Fibroblast of skin of right biceps (primary cell): Measurements from ENCODE around the gene FCRLB.
"Not testable (repeated sequence)": the region's sequence is repeated elsewhere in the genome, so short reads cannot be mapped to it uniquely, and the experiment has no call there.

ENCODE experiments used
- DNase-seq: peaks from one replicate; pipeline ENCODE4 v3.0.0-alpha.2; 2013

The FCRLB gene, protein sequence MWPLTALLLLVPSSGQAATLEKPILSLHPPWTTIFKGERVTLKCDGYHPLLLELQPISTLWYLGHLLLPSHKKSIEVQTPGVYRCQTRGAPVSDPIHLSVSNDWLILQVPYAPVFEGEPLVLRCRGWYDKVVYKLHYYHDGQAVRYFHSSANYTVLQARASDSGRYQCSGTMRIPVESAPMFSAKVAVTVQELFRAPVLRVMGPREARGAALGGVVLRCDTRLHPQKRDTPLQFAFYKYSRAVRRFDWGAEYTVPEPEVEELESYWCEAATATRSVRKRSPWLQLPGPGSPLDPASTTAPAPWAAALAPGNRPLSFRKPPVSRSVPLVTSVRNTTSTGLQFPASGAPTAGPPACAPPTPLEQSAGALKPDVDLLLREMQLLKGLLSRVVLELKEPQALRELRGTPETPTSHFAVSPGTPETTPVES

DNA sequence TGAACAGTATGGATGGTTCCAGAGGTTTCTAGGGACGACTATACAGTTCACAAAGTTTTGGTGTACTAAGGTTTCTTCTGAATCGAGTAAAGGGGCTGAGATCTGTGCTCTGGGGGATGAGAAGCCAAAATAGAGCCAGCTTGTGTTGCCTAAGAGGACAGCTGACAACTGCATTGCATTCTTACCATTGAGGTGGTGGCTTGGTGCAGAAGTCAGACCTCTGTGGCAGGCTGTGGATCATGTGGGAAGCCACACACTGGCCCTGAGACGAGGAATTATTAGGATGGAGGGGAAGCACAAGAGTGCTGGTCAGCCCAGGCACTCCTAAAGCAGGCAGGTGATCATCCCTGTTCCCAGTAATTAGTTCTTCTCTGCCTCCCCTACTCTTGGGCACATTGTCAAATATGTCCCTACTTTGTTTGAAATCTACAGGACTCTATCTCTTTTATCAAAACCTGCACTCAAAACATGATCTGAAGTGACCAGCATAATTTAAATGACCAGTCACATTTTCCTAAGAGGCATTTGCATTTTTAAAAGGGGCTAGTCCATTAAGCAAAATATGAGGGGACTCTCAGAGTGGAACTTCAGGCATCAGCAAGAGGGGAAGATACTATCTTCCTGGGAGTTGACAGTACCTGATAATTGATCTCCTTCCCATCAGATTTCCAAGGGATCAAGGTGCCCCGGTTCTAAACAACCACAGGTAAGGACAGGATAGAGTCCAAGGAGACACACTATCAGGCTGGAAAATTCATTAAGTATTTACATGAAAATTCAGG, at the start of gene FCRLB:
FCRLB (plus strand) TSS at position 589 of the 782 bp plus-strand sequence. CDS start 1,129 bp downstream, outside the sequence.
- DNase-seq, result no peak

DNA sequence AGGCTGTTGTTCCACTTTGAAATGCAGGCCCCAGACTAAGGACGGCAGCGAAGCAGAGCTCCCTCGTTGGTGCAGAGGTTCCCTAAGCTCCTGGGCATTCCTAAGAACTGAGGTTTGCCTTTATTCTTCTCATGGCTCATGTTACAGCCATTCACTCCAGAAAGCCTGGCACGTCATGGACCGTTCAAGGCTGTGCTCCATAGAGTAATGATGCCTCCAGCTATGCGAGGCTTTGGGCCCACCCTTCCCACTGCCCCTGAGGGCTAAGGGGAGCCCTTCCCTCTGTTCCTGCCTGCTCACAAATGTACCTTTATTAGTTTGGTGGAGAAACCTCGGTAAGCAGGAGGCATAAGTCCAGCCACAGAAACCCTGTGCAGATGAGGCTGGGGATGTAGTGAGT, 47.9 kb upstream of the FCRLB start:
- DNase-seq, result peak; percentile 22

DNA sequence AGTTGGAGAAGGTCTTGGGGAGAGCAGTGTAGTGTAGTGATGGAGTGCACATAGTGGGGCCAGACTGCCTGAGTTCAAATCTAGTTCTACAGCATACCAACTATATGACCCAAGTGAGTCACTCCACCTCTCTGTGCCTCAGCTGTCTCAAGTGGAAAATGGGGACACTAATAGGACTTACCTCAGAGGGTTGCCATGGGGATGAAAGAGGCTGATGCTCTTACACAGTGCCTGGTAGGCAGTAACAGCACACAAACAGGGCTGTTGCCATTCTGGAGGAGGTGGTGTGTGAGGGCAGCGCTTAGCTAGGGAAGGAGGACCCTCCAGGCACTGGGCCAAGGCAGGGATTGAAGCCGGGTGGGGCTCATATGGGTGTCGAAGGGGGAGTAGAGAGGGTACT, 46.9 kb upstream of the FCRLB start:
- DNase-seq, result not testable (repeated sequence)

DNA sequence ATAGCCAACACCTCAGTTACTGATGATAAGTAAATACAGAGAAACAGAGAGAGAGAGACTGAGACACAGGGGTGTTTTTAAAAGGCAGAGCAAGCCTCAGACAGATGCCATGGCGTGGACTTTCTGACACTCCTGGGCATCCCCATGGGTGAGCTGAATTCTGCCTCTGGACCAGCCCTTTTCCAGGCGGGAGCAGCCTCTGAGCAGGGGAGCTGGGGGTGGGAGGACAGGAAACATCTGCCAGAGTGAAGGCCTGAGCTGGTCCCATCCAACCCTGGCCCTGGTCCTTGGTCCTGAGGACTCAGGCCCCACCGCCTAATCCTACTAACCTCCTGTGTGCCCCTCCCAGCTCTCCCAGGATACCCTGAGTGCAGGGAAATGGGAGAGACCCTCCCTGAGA, 46.4 kb upstream of the FCRLB start:
- not testable (repeated sequence) for DNase-seq

DNA sequence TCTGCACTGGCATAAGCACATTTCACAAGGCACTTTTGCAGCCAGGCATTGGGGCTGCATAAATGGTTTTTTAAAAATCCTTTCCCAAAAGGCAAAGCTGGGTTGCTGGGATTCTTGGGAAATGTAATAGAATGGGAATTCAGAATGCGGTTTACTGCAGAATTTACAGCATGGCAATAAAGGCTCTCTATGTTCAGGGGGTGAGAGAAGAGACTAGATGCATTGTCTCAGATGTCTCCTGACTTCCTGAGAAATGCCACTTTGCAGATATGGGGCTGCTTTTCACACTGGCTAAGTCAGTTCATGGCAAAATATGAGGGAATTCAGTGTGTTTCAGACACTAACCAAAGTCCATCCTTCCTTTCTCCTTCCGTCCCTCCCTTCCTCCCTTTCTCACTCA, 44.9 kb upstream of the FCRLB start:
- DNase-seq, result no peak

DNA sequence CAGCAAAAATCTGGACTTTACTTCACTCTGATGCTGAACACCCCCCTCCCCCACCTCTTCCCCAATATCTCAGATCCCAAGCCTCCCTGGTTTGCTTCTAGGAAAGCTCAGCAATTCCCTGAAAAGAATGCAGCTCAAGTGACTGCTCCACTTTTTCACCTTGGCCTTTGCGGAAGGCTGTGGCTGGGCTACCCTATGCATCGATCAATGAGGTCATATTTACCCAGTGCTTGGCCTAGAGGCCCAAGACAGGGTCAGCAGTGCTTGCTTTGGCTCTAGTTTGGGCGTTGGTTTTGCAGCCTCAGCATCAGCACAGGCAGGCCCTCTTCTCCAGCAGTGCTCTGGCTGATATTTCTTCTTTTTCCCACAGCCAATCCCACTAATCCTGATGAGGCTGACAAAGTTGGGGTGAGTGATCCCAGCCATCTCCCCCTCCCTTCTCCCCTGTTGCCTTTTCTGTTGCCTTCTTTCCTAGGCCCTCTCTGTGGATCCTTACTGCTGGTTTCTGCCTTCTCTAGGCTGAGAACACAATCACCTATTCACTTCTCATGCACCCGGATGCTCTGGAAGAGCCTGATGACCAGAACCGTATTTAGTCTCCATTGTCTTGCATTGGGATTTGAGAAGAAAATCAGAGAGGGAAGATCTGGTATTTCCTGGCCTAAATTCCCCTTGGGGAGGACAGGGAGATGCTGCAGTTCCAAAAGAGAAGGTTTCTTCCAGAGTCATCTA, 44.2 kb upstream of the FCRLB start:
- no peak for DNase-seq

DNA sequence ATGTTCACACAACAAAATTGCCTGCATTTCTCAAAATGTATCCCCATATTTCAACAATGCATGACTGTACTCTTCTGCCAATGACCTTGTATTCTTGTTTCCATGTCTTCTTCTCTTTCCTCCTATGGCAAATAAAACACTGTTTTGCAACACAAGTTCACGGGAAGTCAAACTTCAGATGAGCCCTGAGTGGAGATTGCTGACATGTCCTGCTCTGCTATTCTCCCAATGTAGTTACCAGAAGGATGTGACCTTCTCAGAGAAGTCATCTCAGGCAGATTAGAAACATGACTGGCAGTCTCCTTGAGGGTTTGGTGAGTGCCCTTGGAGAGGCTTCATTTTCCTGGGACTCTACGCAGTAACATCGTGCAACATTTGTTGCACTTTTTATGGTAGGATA, 42.8 kb upstream of the FCRLB start:
- DNase-seq, result no peak

DNA sequence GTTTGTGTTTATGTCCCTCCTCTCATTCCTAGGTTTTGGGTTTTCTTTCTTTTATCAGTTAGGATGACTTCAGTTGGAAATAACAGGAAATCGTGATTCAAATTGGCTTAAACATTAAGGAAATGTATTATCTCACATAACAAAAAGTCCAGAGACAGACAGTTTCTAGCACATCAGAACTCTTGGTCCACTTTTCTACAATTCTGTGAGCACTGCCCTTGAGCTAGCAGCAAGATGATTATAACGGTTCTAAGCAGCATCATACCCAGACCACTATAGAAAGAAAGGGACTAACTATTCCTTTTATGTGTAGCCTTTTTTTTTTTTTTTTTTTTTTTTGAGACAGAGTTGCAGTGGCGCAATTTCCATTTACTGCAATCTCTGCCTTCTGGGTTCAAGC, 39.5 kb upstream of the FCRLB start:
- DNase-seq, result no peak

DNA sequence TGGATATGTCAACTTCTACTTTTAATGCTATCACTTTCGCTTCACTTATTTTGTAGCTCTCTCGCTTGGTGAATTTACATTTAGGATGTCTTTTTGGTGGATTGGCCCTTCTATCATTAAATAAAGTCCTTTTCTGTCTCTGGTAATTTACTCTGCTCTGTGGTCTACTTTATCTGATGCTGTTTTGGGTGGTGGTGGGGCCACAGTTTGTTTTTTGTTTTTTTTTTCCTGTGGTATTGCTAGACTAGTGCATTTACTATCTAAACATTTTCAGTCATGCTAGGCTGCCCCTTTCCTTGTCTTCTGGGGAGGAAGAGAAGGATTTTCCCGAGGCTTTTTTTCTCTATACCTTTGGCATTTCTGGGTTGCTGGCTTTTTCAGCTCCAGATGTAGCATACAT, 32.4 kb upstream of the FCRLB start:
- no peak for DNase-seq

DNA sequence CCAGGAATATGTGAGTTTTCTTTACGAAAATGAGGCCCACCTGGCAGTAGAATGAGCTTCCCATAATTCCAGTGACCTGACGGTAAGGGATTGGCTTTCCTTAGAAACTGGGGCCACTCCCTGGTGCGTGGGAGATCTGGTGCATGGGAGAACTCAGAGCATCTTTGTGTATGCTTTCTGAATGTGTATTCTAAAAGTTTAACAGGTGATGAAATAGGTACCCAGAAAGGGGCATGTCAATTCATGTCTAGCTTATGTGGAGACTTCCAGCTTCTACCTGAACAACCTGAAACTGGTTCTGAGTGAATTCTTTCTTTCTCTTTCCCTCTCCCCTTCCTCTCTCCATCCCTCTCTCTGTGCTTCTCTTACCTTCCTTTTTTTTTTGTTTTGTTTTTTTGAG, 29.5 kb upstream of the FCRLB start:
- no peak for DNase-seq

DNA sequence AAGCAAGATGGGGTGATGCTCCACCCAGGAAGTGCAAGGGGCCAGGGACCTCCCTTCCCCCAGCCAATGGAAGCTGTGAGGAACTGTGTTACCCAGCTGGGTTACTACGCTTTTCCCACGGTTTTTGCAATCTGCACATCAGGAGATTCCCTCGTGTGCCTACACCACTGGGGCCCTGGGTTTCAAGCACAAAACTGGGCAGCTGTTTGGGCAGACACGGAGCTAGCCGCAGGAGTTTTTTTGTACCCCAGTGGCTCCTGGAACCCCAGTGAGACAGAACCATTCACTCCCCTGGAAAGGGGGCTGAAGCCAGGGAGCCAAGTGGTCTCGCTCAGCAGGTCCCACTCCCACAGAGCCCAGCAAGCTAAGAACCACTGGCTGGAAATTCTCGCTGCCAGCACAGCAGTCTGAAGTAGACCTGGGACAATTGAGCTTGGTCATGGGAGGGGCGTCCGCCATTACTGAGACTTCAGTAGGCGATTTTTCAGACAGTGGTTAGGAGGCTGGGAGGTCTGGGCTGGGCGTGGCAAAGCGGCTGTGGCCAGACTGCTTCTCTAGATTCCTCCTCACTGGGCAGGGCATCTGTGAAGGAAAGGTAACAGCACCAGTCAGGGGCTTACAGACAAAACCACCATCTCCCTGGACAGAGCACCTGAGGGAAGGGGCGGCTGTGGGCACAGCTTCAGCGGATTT, 28.2 kb upstream of the FCRLB start:
- not testable (repeated sequence) for DNase-seq

DNA sequence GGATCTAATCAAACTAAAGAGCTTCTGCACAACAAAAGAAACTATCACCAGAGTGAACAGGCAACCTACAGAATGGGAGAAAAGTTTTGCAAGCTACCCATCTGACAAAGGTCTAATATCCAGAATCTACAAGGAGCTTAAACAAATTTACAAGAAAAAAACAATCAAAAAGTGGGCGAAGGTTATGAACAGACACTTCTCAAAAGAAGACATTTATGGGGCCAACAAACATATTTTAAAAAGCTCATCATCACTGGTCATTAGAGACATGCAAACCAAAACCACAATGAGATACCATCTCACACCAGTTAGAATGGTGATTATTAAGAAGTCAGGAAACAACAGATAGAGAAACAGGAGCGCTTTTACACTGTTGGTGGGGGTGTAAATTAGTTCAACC, 23.0 kb upstream of the FCRLB start:
- not testable (repeated sequence) for DNase-seq

DNA sequence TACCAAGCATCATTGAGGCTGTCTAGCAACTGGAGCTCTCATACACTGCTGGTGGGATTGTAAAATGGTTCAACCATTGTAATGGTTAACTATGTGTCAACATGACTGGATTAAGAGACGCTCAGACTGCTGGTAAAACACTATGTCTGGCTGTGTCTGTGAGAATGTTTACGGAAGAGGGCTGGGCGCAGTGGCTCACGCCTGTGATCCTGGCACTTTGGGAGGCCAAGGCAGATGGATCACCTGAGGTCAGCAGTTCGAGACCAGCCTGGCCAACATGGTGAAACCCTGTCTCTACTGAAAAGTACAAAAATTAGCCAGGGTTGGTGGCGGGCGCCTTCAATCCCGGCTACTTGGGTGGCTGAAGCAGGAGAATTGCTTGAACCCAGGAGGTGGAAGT, 19.1 kb upstream of the FCRLB start:
- no peak for DNase-seq

DNA sequence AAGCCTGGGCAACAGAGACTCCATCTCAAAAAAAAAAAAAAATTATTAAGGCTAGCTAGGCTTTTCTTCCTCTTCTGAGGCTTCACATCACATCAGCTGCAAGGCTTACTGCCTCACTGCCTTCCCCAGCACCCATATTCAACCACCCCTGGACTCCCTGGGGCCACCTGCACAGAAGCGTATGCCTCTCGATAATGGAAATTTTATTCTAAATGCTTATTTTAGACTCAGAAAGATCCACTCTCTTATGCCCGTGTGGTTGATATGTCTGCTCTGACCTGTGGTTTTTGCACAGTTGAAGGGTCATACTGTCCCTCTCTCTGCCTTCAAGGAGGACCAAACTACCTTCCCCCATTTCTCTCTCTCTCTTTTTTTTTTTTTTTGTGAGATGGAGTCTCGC, 15.8 kb upstream of the FCRLB start:
- DNase-seq, result no peak

DNA sequence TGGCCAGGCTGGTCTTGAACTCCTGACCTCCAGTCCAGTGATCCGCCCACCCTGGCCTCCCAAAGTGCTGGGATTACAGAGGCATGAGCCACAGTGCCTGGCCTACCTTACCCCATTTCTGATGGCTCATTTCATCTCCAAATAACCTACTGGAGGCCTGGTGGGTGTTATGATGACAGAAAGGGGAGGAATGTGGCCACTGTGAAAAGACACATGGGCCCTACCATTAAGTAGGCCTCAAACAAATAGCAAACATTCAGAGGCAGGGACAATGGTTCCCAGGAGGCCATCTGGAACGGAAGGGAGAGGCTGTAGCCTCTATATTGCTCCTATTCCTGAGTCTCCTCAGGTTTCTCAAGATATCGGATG, 15.2 kb upstream of the FCRLB start:
- peak; percentile 93 for DNase-seq

DNA sequence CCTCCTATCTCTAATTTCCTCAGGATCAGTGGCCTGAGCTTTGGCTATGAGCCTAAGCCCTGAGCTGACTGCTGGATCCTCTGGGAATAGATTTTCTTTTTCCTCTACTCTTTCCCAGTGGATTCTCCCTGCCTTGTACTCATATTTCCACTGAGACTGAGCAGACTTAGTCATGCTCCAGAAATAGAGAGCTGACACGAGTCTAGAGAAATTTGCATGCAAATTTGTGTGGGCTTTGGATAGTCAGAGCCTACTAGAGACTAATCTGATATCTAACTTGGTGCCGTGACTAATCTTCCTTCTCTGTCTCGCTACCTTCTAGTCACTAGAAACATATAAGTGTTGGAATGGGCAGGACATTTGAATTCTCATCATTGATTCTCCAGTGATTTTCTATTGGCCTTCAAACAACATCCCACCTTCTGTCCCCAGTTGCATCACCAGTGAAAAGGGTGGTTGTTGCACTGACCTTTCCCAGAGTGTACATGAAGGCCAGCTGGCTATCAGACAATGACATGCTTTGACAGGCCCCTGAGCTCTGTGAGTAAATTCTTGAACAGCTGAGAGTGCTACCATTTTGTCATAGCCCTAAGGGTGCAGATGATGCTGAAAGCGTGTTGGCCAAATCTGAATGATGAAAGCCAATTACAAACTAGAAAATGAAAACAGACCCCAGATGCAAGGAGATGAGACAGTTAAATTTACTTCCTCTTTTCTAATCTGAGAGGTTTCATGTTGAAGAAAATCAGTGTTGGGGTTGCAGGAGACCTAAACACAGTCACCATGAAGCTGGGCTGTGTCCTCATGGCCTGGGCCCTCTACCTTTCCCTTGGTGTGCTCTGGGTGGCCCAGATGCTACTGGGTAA, 14.6 kb upstream of the FCRLB start, which contains the start of gene FCRLA:
FCRLA (plus strand) TSS at position 748 of the 866 bp plus-strand sequence; CDS start at position 784, 36 bp downstream.
- DNase-seq, result peak; percentile 99

DNA sequence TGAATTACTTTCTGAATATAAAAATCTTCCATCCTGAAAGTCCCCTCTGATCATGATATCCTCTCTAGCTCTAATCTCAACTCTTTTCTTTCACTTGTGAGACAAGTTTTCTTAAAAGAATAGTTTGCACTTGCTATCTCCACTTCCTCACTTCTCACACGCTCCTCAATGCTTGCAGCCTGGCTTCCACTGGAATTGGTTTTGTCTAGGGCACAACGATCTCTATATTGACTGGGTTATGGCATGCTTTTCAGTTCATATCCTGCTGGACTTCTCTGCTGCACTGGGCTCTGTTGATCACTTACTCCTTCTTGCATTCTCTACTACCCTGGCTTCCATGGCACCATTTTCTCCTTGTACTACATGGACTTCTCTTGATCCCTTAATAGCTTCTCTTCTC, 13.8 kb upstream of the FCRLB start:
- DNase-seq, result no peak

DNA sequence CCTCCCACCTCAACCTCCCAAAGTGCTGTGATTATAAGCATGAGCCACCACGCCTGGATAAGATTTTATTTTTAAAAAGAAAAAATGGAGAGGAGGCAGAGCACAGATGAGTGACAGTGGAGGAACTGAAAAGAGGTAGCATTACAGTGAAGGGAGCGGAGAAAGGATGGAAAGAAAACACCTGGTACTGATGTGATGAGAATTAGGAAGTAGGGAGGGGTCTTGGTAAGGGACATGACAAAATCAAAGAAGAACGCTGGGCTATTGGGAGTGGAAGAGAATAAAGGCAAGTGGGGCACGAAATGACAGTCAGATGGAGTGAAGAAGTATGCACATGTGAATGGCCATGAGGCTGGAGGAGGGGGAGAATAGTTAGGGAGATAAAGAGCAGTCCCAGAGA, 12.0 kb upstream of the FCRLB start:
- DNase-seq, result no peak

DNA sequence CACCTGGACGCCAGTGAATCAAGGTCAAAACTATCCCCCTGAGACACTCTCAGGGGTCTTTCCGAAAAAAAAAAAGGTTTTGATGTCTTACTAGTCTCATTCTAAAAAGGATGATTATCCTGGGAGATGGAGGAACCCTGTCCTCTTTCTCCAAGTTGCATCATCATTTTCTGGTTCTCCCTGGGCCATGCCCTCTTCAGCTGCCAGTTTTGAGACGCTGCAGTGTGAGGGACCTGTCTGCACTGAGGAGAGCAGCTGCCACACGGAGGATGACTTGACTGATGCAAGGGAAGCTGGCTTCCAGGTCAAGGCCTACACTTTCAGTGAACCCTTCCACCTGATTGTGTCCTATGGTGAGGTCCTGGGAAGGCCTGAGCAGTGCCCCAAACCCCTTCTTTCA, 10.8 kb upstream of the FCRLB start:
- DNase-seq, result peak; percentile 28

DNA sequence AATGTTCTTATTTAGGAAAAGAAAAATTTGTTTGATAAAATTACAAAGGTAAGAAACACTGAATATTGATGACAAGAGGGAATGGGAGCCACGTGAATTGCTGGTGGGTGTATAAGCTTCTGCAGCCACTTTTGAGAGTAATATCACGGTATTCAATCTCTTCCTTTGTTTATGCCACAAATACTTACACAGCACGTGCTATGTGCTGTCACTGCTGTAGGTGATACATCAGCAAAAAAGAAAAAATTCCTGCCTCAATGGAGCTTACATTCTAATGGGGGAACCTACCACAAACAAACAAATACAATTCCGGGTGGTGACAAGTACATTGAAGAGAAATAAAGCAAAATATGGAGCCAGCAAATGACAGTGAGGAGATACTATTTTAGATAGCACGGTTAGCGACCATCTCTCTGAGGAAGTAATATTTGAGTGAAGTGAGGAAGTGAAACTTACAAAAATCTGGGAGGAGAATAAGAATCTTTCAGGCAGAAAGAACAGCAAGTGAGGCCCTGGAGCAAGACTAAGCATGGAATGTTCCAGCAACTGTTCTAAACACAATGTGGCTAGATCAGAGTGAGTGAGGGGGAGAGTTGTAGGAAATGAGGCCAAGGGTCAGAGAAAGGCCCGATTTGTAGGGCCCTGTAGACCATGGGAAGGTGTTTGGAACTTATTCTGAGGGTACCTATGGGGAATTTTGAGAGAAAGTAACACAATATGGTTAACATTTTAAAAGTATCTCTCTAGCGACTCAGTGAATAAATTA, 2.6 kb upstream of the FCRLB start:
- DNase-seq, result no peak

DNA sequence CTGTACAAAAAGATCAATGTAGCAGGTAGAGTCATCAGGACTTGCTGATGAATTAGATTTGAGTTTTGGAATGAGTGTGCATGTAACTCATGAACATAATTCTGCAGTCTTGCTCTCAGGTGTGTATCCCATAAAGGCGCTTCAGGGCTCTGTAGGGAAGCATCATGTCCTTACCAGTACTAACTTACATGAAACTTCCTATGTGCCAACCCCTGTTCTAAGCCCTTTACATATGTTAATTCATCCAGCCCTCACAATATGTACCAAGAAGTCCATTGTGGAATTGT, 2.1 kb upstream of the FCRLB start:
- no peak for DNase-seq
